K562 (cell line): ENCODE results near the gene COL28A1. TPM values are rescaled to one million over a fixed set of nuclear protein-coding genes. Genes with fewer than 3 reads are reported as not detected.

Experiments
- ATAC-seq: fragments of 200-7000 bp; cut with Tn5 transposase; 3 replicates; pipeline ENCODE4 v1.9.1; 2020; ENCODE audit warnings: moderate library complexity
- BruUV-seq: library from RNA; stranded (reverse); fragments of 400-500 nt; replicated peaks from 2 replicates; lab custom pipeline; 2021; lab: Mats Ljungman, UMichigan
- CTCF ChIA-PET: fragments of 300-600 bp; formaldehyde crosslinking; extraction: SDS; loops from one replicate; lab custom pipeline; 2021; ENCODE audit warnings: low intra/inter-chr PET ratio; lab: Yijun Ruan, JAX
- POLR2A ChIA-PET: fragments of 300-600, 350-650 bp; sonication (Branson Sonifier 250); formaldehyde crosslinking; extraction: SDS; loops from one replicate; lab custom pipeline; 2021; ENCODE audit warnings: antibody characterized with exemption, inconsistent platforms; lab: Yijun Ruan, JAX
- DNase-seq, 4 experiments: peaks; one replicate each; pipeline versions ENCODE4 v3.0.0 to v3.0.0-alpha.2; 2011 to 2018; ENCODE audit warnings: low spot score in 3 of 4, mixed read lengths in 3 of 4; ENCODE audit errors: extremely low read depth in 1 of 4
- FAIRE-seq: peaks from 2 replicates; lab custom pipeline; 2011; peaks lifted over from hg19 to GRCh38; lab: Jason Lieb, UNC
- H2AFZ ChIP-seq: 2 replicates; pipeline ENCODE4 v1.6.0; 2011; ENCODE audit warnings: low read depth, low read length, control low read depth, inconsistent platforms
- H3K27ac ChIP-seq: fragments of 200-600 bp; 3 replicates; pipeline ENCODE4 v1.8.0; 2011; ENCODE audit warnings: low read depth, mild to moderate bottlenecking, control low read depth, inconsistent platforms, low read length, moderate library complexity, mixed read lengths; ENCODE audit errors: extremely low read depth
- H3K27me3 ChIP-seq, 2 experiments: fragments of 300-600 bp in 1 of 2; 2 replicates in 1 of 2; 3 replicates in 1 of 2; pipeline versions ENCODE4 v1.6.0 to v1.8.0; 2011; ENCODE audit warnings: inconsistent platforms in 2 of 2, low read length in 2 of 2, mild to moderate bottlenecking in 1 of 2, mixed read lengths in 1 of 2, moderate library complexity in 1 of 2; ENCODE audit not compliant: control insufficient read depth in 2 of 2, insufficient read depth in 2 of 2
- H3K36me3 ChIP-seq: fragments of 300-600 bp; 3 replicates; pipeline ENCODE4 v1.8.0; 2011; ENCODE audit warnings: mild to moderate bottlenecking, low read length, inconsistent platforms; ENCODE audit not compliant: control insufficient read depth, insufficient read depth
- H3K4me1 ChIP-seq, 2 experiments: fragments of 200-600 bp in 1 of 2; replicated peaks in 1 of 2; 2 replicates in 1 of 2; 3 replicates in 1 of 2; pipeline versions ENCODE4 v1.5.1 to v1.8.0; 2011; ENCODE audit warnings: inconsistent platforms in 2 of 2, low read length in 2 of 2, mild to moderate bottlenecking in 1 of 2, mixed read lengths in 1 of 2, moderate library complexity in 1 of 2; ENCODE audit not compliant: control insufficient read depth in 2 of 2, insufficient read depth in 2 of 2
- H3K4me2 ChIP-seq: 2 replicates; pipeline ENCODE4 v1.6.1; 2011; ENCODE audit warnings: low read length, control low read depth, inconsistent platforms, mixed read lengths; ENCODE audit not compliant: insufficient read depth
- H3K4me3 ChIP-seq: fragments of 200-600 bp; sonication (generic), shearing (Covaris generic); 2 replicates; pipeline ENCODE4 v1.5.1; 2016; ENCODE audit warnings: control low read depth, inconsistent platforms
- H3K79me2 ChIP-seq: fragments of 200-600 bp; 3 replicates; pipeline ENCODE4 v1.8.0; 2011; ENCODE audit warnings: low read length, inconsistent platforms; ENCODE audit not compliant: control insufficient read depth, insufficient read depth
- H3K9ac ChIP-seq, 2 experiments: 2 replicates each; pipeline versions ENCODE4 v1.6.0 to v1.6.1; 2011; ENCODE audit warnings: low read depth in 2 of 2, low read length in 2 of 2, control low read depth in 1 of 2, inconsistent platforms in 1 of 2, mild to moderate bottlenecking in 1 of 2, mixed read lengths in 1 of 2; ENCODE audit not compliant: insufficient read depth in 1 of 2
- H3K9me1 ChIP-seq: one replicate; pipeline ENCODE4 v1.6.0; 2011; ENCODE audit warnings: inconsistent platforms, mild to moderate bottlenecking, low read length, moderate library complexity; ENCODE audit not compliant: control insufficient read depth, insufficient read depth
- H3K9me3 ChIP-seq: replicated peaks from 2 replicates; pipeline ENCODE4 v1.5.1; 2011; ENCODE audit warnings: low read depth, low read length, inconsistent platforms; ENCODE audit not compliant: control insufficient read depth, insufficient read depth
- H4K20me1 ChIP-seq: replicated peaks from 2 replicates; pipeline ENCODE4 v1.6.1; 2011; ENCODE audit warnings: low read length, inconsistent platforms, mixed read lengths; ENCODE audit not compliant: control insufficient read depth, insufficient read depth
- ATF7 ChIP-seq: fragments of 450-650 bp; IDR thresholded peaks from 2 replicates; pipeline ENCODE4 v1.7.1; 2014; ENCODE audit warnings: mild to moderate bottlenecking, moderate library complexity
- CTBP1 ChIP-seq: fragments of 450-650 bp; IDR thresholded peaks from 2 replicates; pipeline ENCODE4 v1.6.1; 2016; ENCODE audit warnings: borderline replicate concordance
- ELF4 ChIP-seq: fragments of 450-650 bp; formaldehyde crosslinking; IDR thresholded peaks from 2 replicates; pipeline ENCODE4 v1.4.0; 2022; ENCODE audit warnings: missing genetic modification characterization
- FOXP4 ChIP-seq: sonication (generic); formaldehyde crosslinking; IDR thresholded peaks from 2 replicates; pipeline ENCODE4 v1.8.0; 2022; ENCODE audit warnings: mild to moderate bottlenecking, missing genetic modification reagents, borderline replicate concordance
- KAT2B ChIP-seq: IDR thresholded peaks from one replicate; pipeline ENCODE4 v1.6.1; 2012; ENCODE audit warnings: low read depth, mild to moderate bottlenecking, control low read depth, inconsistent platforms, low read length, moderate library complexity
- MECOM ChIP-seq: fragments of 250-450 bp; sonication (Bioruptor Pico); IDR thresholded peaks from 2 replicates; pipeline ENCODE4 v1.8.0; 2022; ENCODE audit warnings: inconsistent platforms
- NCOA1 ChIP-seq: fragments of 450-650 bp; IDR thresholded peaks from 2 replicates; pipeline ENCODE4 v1.6.1; 2016; ENCODE audit warnings: low read depth
- NUFIP1 ChIP-seq: fragments of 450-650 bp; IDR thresholded peaks from 2 replicates; pipeline ENCODE4 v1.6.1; 2018; ENCODE audit not compliant: partially characterized antibody
- SAFB2 ChIP-seq: fragments of 200-400 bp; formaldehyde crosslinking; IDR thresholded peaks from 2 replicates; pipeline ENCODE4 v1.6.1; 2018; ENCODE audit warnings: borderline replicate concordance, low read length, low read depth, moderate library complexity; ENCODE audit not compliant: severe bottlenecking
- SP1 ChIP-seq: sonication (generic); formaldehyde crosslinking; IDR thresholded peaks from 2 replicates; pipeline ENCODE4 v1.8.1; 2022; ENCODE audit warnings: mild to moderate bottlenecking, missing genetic modification reagents
- TAF9B ChIP-seq: fragments of 450-650 bp; IDR thresholded peaks from 2 replicates; pipeline ENCODE4 v1.6.1; 2018; ENCODE audit warnings: mild to moderate bottlenecking; ENCODE audit not compliant: partially characterized antibody
- TBL1XR1 ChIP-seq, 2 experiments: IDR thresholded peaks; 2 replicates each; pipeline ENCODE4 v1.6.1; 2012; ENCODE audit warnings: improper control_type of control experiment in 2 of 2, low read length in 2 of 2, mild to moderate bottlenecking in 1 of 2
- ZBTB33 ChIP-seq: sonication (generic); formaldehyde crosslinking; IDR thresholded peaks from 2 replicates; pipeline ENCODE4 v1.8.1; 2023; ENCODE audit warnings: mild to moderate bottlenecking, missing genetic modification reagents
- ZNF668 ChIP-seq: fragments of 250-450 bp; sonication (Bioruptor Pico); IDR thresholded peaks from 2 replicates; pipeline ENCODE4 v1.8.0; 2022; ENCODE audit warnings: mild to moderate bottlenecking, inconsistent platforms
- ZNF75A ChIP-seq: fragments of 450-650 bp; formaldehyde crosslinking; IDR thresholded peaks from 2 replicates; pipeline ENCODE4 v1.4.0; 2020; ENCODE audit warnings: mild to moderate bottlenecking
- WGBS: fragments of 100-300 bp; shearing (Covaris generic); methylation state at CpG from one replicate; pipeline ENCODE4 v1.1.6; 2016; ENCODE audit warnings: low coverage, mixed read lengths; ENCODE audit not compliant: insufficient coverage; ENCODE audit errors: missing lambda C conversion rate; 5-methylcytosine and 5-hydroxymethylcytosine counted together
- in situ Hi-C: fragments of 300-500 bp; cut with MboI; formaldehyde crosslinking; loops from 4 replicates; pipeline ENCODE4 v1.15.0; 2018; ENCODE audit warnings: inconsistent platforms, mixed read lengths
- intact Hi-C: fragments of 100-400 bp; cut with micrococcal nuclease; formaldehyde crosslinking; loops from 2 replicates; pipeline ENCODE4 v1.14.2; 2022
- polyA plus RNA-seq, 8 experiments: library from polyadenylated mRNA; depleted of rRNA in 4 of 8; stranded (reverse) in 5 of 8; unstranded in 3 of 8; fragments of >200 nt; fragmentation: Nextera tagmentation in 2 of 8; fragmentation: Illumina TruSeq in 1 of 8; extraction: Ambion mirVana in 2 of 8; extraction: Trizol in 1 of 8; gene quantifications; 2 replicates each; pipeline versions ENCODE4 v1.2.1 to v1.2.3, GENCODE V29; 2011 to 2014; ENCODE audit warnings: inconsistent platforms in 1 of 8, missing spikeins in 1 of 8
- total RNA-seq, 7 experiments: library from RNA; depleted of rRNA in 6 of 7; stranded (reverse); fragments of >200 nt in 6 of 7; fragmentation: Illumina TruSeq in 2 of 7; extraction: Trizol in 2 of 7; gene quantifications; 2 replicates each; pipeline versions ENCODE4 v1.2.1 to v1.2.3, GENCODE V29; 2011 to 2021; ENCODE audit warnings: low replicate concordance in 1 of 7

Gene COL28A1
- total and polyA plus RNA-seq, 9 of the 15 experiments (the other 6 are each of a cell fraction or from before 2014, with no cell fraction given) = 0.03 to 0.13 (median 0.05) TPM; not detected in 3

GRCh38 chr7:7370076-7370475, 165.6 kb downstream of the COL28A1 start:
- ATAC-seq = no peak
- no peak for FAIRE-seq

More at GRCh38 chr7:7370076-7370475, 165.6 kb downstream of the COL28A1 start:
- H3K27me3 ChIP-seq = peaks cover 5 to 6% of the 10 kb centered on the region in 2 experiments; a peak in 3 of 5 replicates
- intact Hi-C loops = no loop called here
- no peak for TF ChIP-seq SP1
- TF ChIP-seq CTBP1 = no peak
- no peak for TF ChIP-seq NCOA1
- TF ChIP-seq SAFB2 = no peak
- TF ChIP-seq NUFIP1 = no peak
- TF ChIP-seq MECOM (CRISPR knock-in tag) = no peak
- TF ChIP-seq TBL1XR1 (IDR thresholded peaks at IDR 0.05; ENCODE audit: low read length in 2 of 2) = no peak
- no peak for TF ChIP-seq ATF7
- no peak for TF ChIP-seq ZNF668 (CRISPR knock-in tag)
- TF ChIP-seq ZNF75A = no peak
- TF ChIP-seq ZBTB33 (CRISPR knock-in tag) = no peak
- no peak for TF ChIP-seq FOXP4
- no peak for TF ChIP-seq KAT2B
- no peak for TF ChIP-seq TAF9B
- no peak for TF ChIP-seq ELF4 (CRISPR knock-in tag)
- no peak overlapping the region for H3K27ac ChIP-seq
- WGBS = 0% methylated on average over 2 of the region's 2 CpGs
- H3K9me1 ChIP-seq = no peaks in the 10 kb centered on the region
- H3K4me1 ChIP-seq = no peaks in the 10 kb centered on the region
- no peak overlapping the region for H3K9ac ChIP-seq
- no peaks in the 10 kb centered on the region for H3K9me3 ChIP-seq
- no peaks in the 10 kb centered on the region for H3K79me2 ChIP-seq
- no peaks in the 10 kb centered on the region for H4K20me1 ChIP-seq
- H3K36me3 ChIP-seq = no peaks in the 10 kb centered on the region
- H3K4me3 ChIP-seq = no peak overlapping the region
- ChIA-PET POLR2A (no interaction called here), CTCF (no interaction called here)
- BruUV-seq = no TSS peak
- no peak overlapping the region for H2AFZ ChIP-seq
- H3K4me2 ChIP-seq = no peak overlapping the region
- DNase-seq = no peak
- in situ Hi-C loops = no loop called here
